OCI-LY3 (cell line): Measurements from ENCODE around the gene NCBP1.

ENCODE experiments used
- EZH2phosphoT487 ChIP-seq: fragments of 200-600 bp; shearing (Covaris generic); IDR thresholded peaks from 2 replicates; pipeline ENCODE4 v1.6.1; 2018; ENCODE audit warnings: antibody characterized with exemption, mixed run types, low read depth
- TF ChIP-seq, protein P1 (sequence below): fragments of 200-600, 300-600 bp; sonication (generic); IDR thresholded peaks from 2 replicates; pipeline ENCODE4 v1.5.1; 2014; ENCODE audit warnings: antibody characterized with exemption, low read length, low read depth

DNA sequence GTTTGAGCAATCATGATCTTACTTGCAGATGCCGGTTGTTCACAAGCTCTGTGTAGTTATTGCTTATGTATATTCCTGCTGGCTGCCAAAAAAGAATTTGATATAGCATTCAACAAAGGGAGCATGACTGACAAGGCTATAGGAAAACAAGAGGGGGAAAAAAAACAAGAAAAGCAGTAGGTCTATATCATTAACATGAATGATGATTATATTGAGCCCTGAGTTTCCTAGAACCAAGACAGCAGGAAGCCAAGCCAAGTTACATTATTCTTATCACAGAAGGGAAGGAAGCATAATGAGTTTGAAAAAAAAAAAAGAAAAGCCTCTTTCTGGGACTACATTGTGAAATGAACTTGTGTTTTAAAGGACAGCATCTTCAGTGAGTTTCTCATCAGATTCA lies 41.5 kb upstream of the NCBP1 start:
- TF ChIP-seq, protein P1, sequence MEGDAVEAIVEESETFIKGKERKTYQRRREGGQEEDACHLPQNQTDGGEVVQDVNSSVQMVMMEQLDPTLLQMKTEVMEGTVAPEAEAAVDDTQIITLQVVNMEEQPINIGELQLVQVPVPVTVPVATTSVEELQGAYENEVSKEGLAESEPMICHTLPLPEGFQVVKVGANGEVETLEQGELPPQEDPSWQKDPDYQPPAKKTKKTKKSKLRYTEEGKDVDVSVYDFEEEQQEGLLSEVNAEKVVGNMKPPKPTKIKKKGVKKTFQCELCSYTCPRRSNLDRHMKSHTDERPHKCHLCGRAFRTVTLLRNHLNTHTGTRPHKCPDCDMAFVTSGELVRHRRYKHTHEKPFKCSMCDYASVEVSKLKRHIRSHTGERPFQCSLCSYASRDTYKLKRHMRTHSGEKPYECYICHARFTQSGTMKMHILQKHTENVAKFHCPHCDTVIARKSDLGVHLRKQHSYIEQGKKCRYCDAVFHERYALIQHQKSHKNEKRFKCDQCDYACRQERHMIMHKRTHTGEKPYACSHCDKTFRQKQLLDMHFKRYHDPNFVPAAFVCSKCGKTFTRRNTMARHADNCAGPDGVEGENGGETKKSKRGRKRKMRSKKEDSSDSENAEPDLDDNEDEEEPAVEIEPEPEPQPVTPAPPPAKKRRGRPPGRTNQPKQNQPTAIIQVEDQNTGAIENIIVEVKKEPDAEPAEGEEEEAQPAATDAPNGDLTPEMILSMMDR: no peak
- no peak for TF ChIP-seq EZH2phosphoT487
